ENCODE results near the gene TRIAP1. TPM values are rescaled to one million over a fixed set of nuclear protein-coding genes. Genes with fewer than 3 reads are reported as not detected.

Gene TRIAP1
- total RNA-seq, 1 donor from 2014 or later, result 36.8 TPM

- Mint-ChIP-seq H3K27me3 (ENCODE audit: low read depth) (peaks cover 4% of the 10 kb centered on the region), H3K4me1 (ENCODE audit: low read depth) (peaks cover 16% of the 10 kb centered on the region), H3K9me3 (no peaks in the 10 kb centered on the region), H3K4me3 (ENCODE audit: low read depth) (no peak overlapping the region), H3K36me3 (ENCODE audit: low read depth) (no peaks in the 10 kb centered on the region), H3K27ac (no peak overlapping the region)
- DNase-seq (ENCODE audit: low spot score), result no peak
- intact Hi-C loops (cut with micrococcal nuclease), result no loop called here
Measured at GRCh38 chr12:120479458-120479857, 33.3 kb upstream of the TRIAP1 start.

- H3K4me3 Mint-ChIP-seq (ENCODE audit: low read depth), result no peak overlapping the region
- H3K36me3 Mint-ChIP-seq (ENCODE audit: low read depth), result no peaks in the 10 kb centered on the region
- H3K27me3 Mint-ChIP-seq (ENCODE audit: low read depth), result peaks cover 5% of the 10 kb centered on the region
- DNase-seq (ENCODE audit: low spot score), result no peak
- intact Hi-C loops (cut with micrococcal nuclease), result no loop called here
- H3K4me1 Mint-ChIP-seq (ENCODE audit: low read depth), result peaks cover 23% of the 10 kb centered on the region
- H3K27ac Mint-ChIP-seq, result no peak overlapping the region
- H3K9me3 Mint-ChIP-seq, result no peaks in the 10 kb centered on the region
Measured at GRCh38 chr12:120475643-120476042, 29.5 kb upstream of the TRIAP1 start.

DNA sequence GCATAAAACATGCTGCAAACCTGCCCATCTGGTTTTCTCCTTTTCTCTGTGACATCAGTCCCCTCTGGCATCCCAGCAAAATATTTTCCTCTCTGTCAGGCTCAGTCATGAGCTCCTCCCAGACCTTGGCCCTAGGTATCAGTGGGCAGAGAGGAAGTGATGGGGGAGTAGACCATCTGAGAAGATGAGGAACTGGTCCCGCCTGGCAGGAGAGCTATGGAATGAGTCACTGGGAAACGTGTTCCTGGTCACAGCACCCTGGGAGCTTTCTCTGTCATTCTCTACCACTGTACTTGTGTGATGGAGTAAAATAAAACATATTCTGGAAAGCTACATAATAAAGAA lies 28.4 kb upstream of the TRIAP1 start:
- Mint-ChIP-seq H3K4me1 (ENCODE audit: low read depth) (peaks cover 24% of the 10 kb centered on the region), H3K27ac (no peak overlapping the region), H3K9me3 (no peaks in the 10 kb centered on the region), H3K27me3 (ENCODE audit: low read depth) (peaks cover 5% of the 10 kb centered on the region), H3K36me3 (ENCODE audit: low read depth) (peaks cover 3% of the 10 kb centered on the region), H3K4me3 (ENCODE audit: low read depth) (no peak overlapping the region)
- no peak for DNase-seq (ENCODE audit: low spot score)
- intact Hi-C loops (cut with micrococcal nuclease), result no loop called here

DNA sequence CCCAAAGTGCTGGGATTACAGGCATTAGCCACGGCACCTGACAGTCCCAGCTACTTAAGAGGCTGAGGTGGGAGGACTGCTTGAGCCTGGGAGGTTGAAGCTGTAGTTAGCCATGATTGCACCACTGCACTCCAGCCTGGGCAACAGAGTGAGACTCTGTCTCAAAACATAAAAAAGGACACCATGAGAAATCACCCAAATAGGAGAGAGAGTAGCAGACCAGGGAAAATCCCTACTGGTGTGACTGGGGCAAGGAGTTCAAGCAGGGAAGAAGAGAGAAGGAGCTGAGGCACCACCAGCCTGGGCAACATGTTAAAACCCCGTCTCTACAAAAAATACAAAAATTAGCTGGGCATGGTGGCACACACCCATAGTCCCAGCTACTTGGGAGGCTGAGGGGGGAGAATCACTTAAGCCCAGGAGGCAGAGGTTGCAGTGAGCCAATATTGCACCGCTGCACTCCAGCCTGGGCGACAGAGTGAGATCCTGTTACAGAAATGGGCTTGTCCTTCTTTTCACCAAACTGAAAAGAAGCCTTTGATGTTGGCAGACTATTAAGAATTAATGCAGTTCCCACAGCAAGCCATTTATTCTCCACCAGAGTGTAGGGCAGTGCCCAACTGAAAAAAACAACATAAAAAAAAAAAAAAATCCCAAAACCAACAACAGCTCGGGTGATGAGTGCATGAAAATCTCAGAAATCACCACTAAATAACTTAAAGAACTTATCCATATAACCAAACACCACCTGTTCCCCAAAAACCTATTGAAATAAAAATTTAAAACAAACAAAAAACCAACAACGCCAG lies 27.8 kb upstream of the TRIAP1 start:
- H3K27ac Mint-ChIP-seq, result no peak overlapping the region

GRCh38 chr12:120472521-120472920 lies 26.3 kb upstream of the TRIAP1 start:
- Mint-ChIP-seq H3K36me3 (ENCODE audit: low read depth) (peaks cover 11% of the 10 kb centered on the region), H3K27ac (no peak overlapping the region), H3K4me1 (ENCODE audit: low read depth) (peaks cover 29% of the 10 kb centered on the region), H3K27me3 (ENCODE audit: low read depth) (peaks cover 5% of the 10 kb centered on the region), H3K4me3 (ENCODE audit: low read depth) (no peak overlapping the region), H3K9me3 (no peaks in the 10 kb centered on the region)
- no peak for DNase-seq (ENCODE audit: low spot score)
- intact Hi-C loops (cut with micrococcal nuclease), result no loop called here

More for the DNA sequence above, 27.8 kb upstream of the TRIAP1 start:
- Mint-ChIP-seq H3K36me3 (ENCODE audit: low read depth) (peaks cover 3% of the 10 kb centered on the region), H3K4me1 (ENCODE audit: low read depth) (peaks cover 21% of the 10 kb centered on the region), H3K9me3 (no peaks in the 10 kb centered on the region), H3K27me3 (ENCODE audit: low read depth) (peaks cover 5% of the 10 kb centered on the region), H3K4me3 (ENCODE audit: low read depth) (no peak overlapping the region)
- intact Hi-C loops (cut with micrococcal nuclease), result no loop called here
- DNase-seq (ENCODE audit: low spot score), result no peak

DNA sequence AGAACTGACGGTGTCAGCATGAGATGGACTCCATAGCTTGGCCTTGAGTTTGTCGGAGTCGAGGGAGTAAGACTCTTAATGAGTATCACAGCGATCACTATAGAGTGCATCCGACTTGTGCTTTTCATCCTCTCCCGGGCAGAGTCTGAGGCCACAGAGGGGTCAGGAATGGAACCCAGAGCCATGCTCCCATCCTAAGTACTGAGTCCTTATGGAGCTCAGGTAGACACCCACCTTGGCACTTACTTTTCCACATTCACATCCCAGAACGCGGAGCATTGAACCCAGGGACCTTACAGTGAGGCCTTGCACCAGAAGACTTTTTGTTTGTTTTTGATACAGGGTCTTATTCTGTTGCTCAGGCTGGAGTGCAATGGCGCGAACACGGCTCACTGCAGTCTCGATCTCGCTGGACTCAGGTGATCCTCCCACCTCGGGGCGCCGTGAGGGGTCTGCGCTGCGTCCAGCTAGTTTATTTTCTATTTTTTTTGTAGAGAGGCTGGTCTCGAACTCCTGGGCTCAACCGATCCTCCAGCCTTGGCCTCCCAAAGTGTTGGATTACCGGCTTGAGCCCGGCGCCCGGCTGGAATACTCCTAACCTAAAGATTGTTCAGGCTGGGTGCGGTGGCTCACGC lies 24.1 kb upstream of the TRIAP1 start:
- DNase-seq (ENCODE audit: low spot score), result no peak
- Mint-ChIP-seq H3K9me3 (no peaks in the 10 kb centered on the region), H3K36me3 (ENCODE audit: low read depth) (peaks cover 29% of the 10 kb centered on the region), H3K27ac (peak overlapping the region; percentile 81), H3K27me3 (ENCODE audit: low read depth) (peaks cover 5% of the 10 kb centered on the region), H3K4me1 (ENCODE audit: low read depth) (peaks cover 41% of the 10 kb centered on the region), H3K4me3 (ENCODE audit: low read depth) (peak overlapping the region; percentile 95)
- intact Hi-C loops (cut with micrococcal nuclease), result no loop called here

GRCh38 chr12:120469450-120470149 lies 23.4 kb upstream of the TRIAP1 start, which contains the start of gene SRSF9:
Gene SRSF9, minus strand, starts transcription at chr12:120469748. Its CDS starts 139 bp downstream, at chr12:120469609.
- Mint-ChIP-seq H3K4me3 (ENCODE audit: low read depth) (peak within 1 kb of the TSS; percentile 95), H3K36me3 (ENCODE audit: low read depth) (peaks cover 35% of the 10 kb centered on the region), H3K4me1 (ENCODE audit: low read depth) (peaks cover 40% of the 10 kb centered on the region), H3K27me3 (ENCODE audit: low read depth) (peaks cover 2% of the 10 kb centered on the region), H3K9me3 (no peaks in the 10 kb centered on the region), H3K27ac (peak within 1 kb of the TSS; percentile 81)
- intact Hi-C loops (cut with micrococcal nuclease), result loop anchor here (1.0 to 2.0 kb wide), 5 partner anchors 23 to 217 kb away; partner anchors contain the start of genes COQ5, DYNLL1, GATC and MLEC
- peak; percentile 96 for DNase-seq (ENCODE audit: low spot score)

GRCh38 chr12:120468821-120469449 lies 22.8 kb upstream of the TRIAP1 start:
- H3K27ac Mint-ChIP-seq, result peak overlapping the region; percentile 81
- H3K36me3 Mint-ChIP-seq (ENCODE audit: low read depth), result peaks cover 42% of the 10 kb centered on the region
- H3K9me3 Mint-ChIP-seq, result no peaks in the 10 kb centered on the region
- peak; percentile 32 for DNase-seq (ENCODE audit: low spot score)
- peak overlapping the region; percentile 95 for H3K4me3 Mint-ChIP-seq (ENCODE audit: low read depth)
- no peaks in the 10 kb centered on the region for H3K27me3 Mint-ChIP-seq (ENCODE audit: low read depth)
- peaks cover 37% of the 10 kb centered on the region for H3K4me1 Mint-ChIP-seq (ENCODE audit: low read depth)
- intact Hi-C loops (cut with micrococcal nuclease), result loop anchor here (1.0 to 2.0 kb wide), 5 partner anchors 23 to 218 kb away; partner anchors contain the start of genes COQ5, DYNLL1, GATC and MLEC

GRCh38 chr12:120468325-120468820 lies 22.2 kb upstream of the TRIAP1 start:
- H3K4me3 Mint-ChIP-seq (ENCODE audit: low read depth), result peak overlapping the region; percentile 95
- intact Hi-C loops (cut with micrococcal nuclease), result loop anchor here (2.0 kb wide), 2 partner anchors 60 to 218 kb away; partner anchors contain the start of genes COQ5 and MLEC
- H3K4me1 Mint-ChIP-seq (ENCODE audit: low read depth), result peaks cover 37% of the 10 kb centered on the region
- H3K36me3 Mint-ChIP-seq (ENCODE audit: low read depth), result peaks cover 48% of the 10 kb centered on the region
- DNase-seq (ENCODE audit: low spot score), result no peak
- no peaks in the 10 kb centered on the region for H3K27me3 Mint-ChIP-seq (ENCODE audit: low read depth)
- H3K9me3 Mint-ChIP-seq, result no peaks in the 10 kb centered on the region
- peak overlapping the region; percentile 79 for H3K27ac Mint-ChIP-seq

DNA sequence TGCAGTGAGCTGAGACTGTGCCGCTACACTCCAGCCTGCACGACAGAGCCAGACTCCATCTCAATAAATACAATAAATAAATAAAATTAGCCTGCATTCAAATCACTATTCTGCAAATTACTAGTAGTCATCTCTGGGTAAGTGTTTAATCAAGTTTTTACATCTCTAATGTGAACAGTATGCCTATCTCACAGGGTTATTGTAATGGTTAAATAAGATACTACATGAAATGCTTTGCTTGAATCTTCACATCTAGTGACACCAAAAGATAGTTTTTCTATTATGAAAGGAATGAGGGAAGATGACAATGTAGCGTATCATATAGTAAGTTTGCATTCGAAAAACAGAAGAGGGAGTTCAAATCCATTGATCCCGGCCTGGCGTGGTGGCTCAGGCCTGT lies 21.3 kb upstream of the TRIAP1 start:
- peaks cover 36% of the 10 kb centered on the region for H3K4me1 Mint-ChIP-seq (ENCODE audit: low read depth)
- H3K36me3 Mint-ChIP-seq (ENCODE audit: low read depth), result peaks cover 56% of the 10 kb centered on the region
- H3K27ac Mint-ChIP-seq, result peak overlapping the region; percentile 6
- intact Hi-C loops (cut with micrococcal nuclease), result no loop called here
- no peaks in the 10 kb centered on the region for H3K9me3 Mint-ChIP-seq
- no peaks in the 10 kb centered on the region for H3K27me3 Mint-ChIP-seq (ENCODE audit: low read depth)
- DNase-seq (ENCODE audit: low spot score), result no peak
- peak overlapping the region; percentile 95 for H3K4me3 Mint-ChIP-seq (ENCODE audit: low read depth)

GRCh38 chr12:120466560-120467315 lies 20.6 kb upstream of the TRIAP1 start:
- peak overlapping the region; percentile 95 for H3K4me3 Mint-ChIP-seq (ENCODE audit: low read depth)
- intact Hi-C loops (cut with micrococcal nuclease), result no loop called here
- no peak for DNase-seq (ENCODE audit: low spot score)
- no peaks in the 10 kb centered on the region for H3K9me3 Mint-ChIP-seq
- H3K4me1 Mint-ChIP-seq (ENCODE audit: low read depth), result peaks cover 33% of the 10 kb centered on the region
- H3K27ac Mint-ChIP-seq, result no peak overlapping the region
- peaks cover 63% of the 10 kb centered on the region for H3K36me3 Mint-ChIP-seq (ENCODE audit: low read depth)
- no peaks in the 10 kb centered on the region for H3K27me3 Mint-ChIP-seq (ENCODE audit: low read depth)

GRCh38 chr12:120465756-120466155 lies 19.6 kb upstream of the TRIAP1 start:
- peaks cover 68% of the 10 kb centered on the region for H3K36me3 Mint-ChIP-seq (ENCODE audit: low read depth)
- H3K9me3 Mint-ChIP-seq, result no peaks in the 10 kb centered on the region
- H3K4me1 Mint-ChIP-seq (ENCODE audit: low read depth), result peaks cover 26% of the 10 kb centered on the region
- intact Hi-C loops (cut with micrococcal nuclease), result no loop called here
- H3K4me3 Mint-ChIP-seq (ENCODE audit: low read depth), result no peak overlapping the region
- H3K27ac Mint-ChIP-seq, result peak overlapping the region; percentile 12
- no peak for DNase-seq (ENCODE audit: low spot score)
- H3K27me3 Mint-ChIP-seq (ENCODE audit: low read depth), result no peaks in the 10 kb centered on the region

Measured in activated T-helper 2 cell treated with anti-CD3 and anti-CD28 coated beads, Interferon-gamma antibody, Interleukin-2, Interleukin-4, amounts not matched to agents 10 μg/mL and 5 μg/mL and 100 μg/mL, durations not matched to agents 14 hours and 24 hours and 36 hours (primary cell).